PFSK-1 (cell line): ENCODE data around the gene SMCP.

ENCODE experiments used
- FOXP2 ChIP-seq: optimal IDR thresholded peaks from 2 replicates; pipeline ENCODE3; 2011; ENCODE audit warnings: borderline replicate concordance, control low read depth, inconsistent platforms; ENCODE audit not compliant: insufficient read depth; ENCODE audit errors: extremely low read length, extremely low read depth
- POLR2AphosphoS5 ChIP-seq: IDR thresholded peaks from 2 replicates; pipeline ENCODE4 v1.6.1; 2012; ENCODE audit warnings: low read depth, mild to moderate bottlenecking, control low read depth, low read length, moderate library complexity
- REST ChIP-seq, 2 experiments: IDR thresholded peaks; 2 replicates each; pipeline versions ENCODE4 v1.6.1 to v1.8.0; 2011 to 2012; ENCODE audit warnings: low read depth in 2 of 2, low read length in 2 of 2, control low read depth in 1 of 2, inconsistent platforms in 1 of 2, mild to moderate bottlenecking in 1 of 2, moderate library complexity in 1 of 2; ENCODE audit not compliant: insufficient read depth in 1 of 2
- SIN3A ChIP-seq: IDR thresholded peaks from 2 replicates; pipeline ENCODE4 v1.6.1; 2012; ENCODE audit warnings: mild to moderate bottlenecking, low read length, moderate library complexity, borderline replicate concordance; ENCODE audit not compliant: insufficient read depth
- TAF1 ChIP-seq: IDR thresholded peaks from 2 replicates; pipeline ENCODE4 v1.6.1; 2012; ENCODE audit warnings: low read length, control low read depth, borderline replicate concordance; ENCODE audit not compliant: insufficient read depth

SMCP gene

GRCh38 chr1:152906023-152906565 is 28.0 kb downstream of the SMCP start:
- no peak for TF ChIP-seq POLR2AphosphoS5
- TF ChIP-seq TAF1, result no peak
- TF ChIP-seq SIN3A, result no peak
- TF ChIP-seq FOXP2, result no peak
- no peak for TF ChIP-seq REST (IDR thresholded peaks at IDR 0.05; ENCODE audit: insufficient read depth in 1 of 2, low read depth in 2 of 2, low read length in 2 of 2)

GRCh38 chr1:152907686-152908601 is 29.8 kb downstream of the SMCP start, which contains the start of gene IVL:
Gene IVL (plus strand): TSS chr1:152908546. CDS start chr1:152909798, 1,252 bp downstream.
- no peak for TF ChIP-seq SIN3A
- no peak for TF ChIP-seq TAF1
- TF ChIP-seq REST (IDR thresholded peaks at IDR 0.05; ENCODE audit: insufficient read depth in 1 of 2, low read depth in 2 of 2, low read length in 2 of 2), result no peak
- TF ChIP-seq POLR2AphosphoS5, result no peak
- no peak for TF ChIP-seq FOXP2

- TF ChIP-seq POLR2AphosphoS5 (no peak), FOXP2 (no peak), TAF1 (no peak), REST (IDR thresholded peaks at IDR 0.05; ENCODE audit: insufficient read depth in 1 of 2, low read depth in 2 of 2, low read length in 2 of 2) (no peak), SIN3A (no peak)
Observed at GRCh38 chr1:152909206-152909605, 31.1 kb downstream of the SMCP start.

- TF ChIP-seq FOXP2 (no peak), REST (IDR thresholded peaks at IDR 0.05; ENCODE audit: insufficient read depth in 1 of 2, low read depth in 2 of 2, low read length in 2 of 2) (no peak), SIN3A (no peak), POLR2AphosphoS5 (no peak), TAF1 (no peak)
Observed at GRCh38 chr1:152912471-152912870, 34.3 kb downstream of the SMCP start.

GRCh38 chr1:152912900-152913299 is 34.8 kb downstream of the SMCP start:
- TF ChIP-seq FOXP2 (no peak), TAF1 (no peak), POLR2AphosphoS5 (no peak), REST (IDR thresholded peaks at IDR 0.05; ENCODE audit: insufficient read depth in 1 of 2, low read depth in 2 of 2, low read length in 2 of 2) (no peak), SIN3A (no peak)
